ENCODE data around the gene WDR27.

DNA sequence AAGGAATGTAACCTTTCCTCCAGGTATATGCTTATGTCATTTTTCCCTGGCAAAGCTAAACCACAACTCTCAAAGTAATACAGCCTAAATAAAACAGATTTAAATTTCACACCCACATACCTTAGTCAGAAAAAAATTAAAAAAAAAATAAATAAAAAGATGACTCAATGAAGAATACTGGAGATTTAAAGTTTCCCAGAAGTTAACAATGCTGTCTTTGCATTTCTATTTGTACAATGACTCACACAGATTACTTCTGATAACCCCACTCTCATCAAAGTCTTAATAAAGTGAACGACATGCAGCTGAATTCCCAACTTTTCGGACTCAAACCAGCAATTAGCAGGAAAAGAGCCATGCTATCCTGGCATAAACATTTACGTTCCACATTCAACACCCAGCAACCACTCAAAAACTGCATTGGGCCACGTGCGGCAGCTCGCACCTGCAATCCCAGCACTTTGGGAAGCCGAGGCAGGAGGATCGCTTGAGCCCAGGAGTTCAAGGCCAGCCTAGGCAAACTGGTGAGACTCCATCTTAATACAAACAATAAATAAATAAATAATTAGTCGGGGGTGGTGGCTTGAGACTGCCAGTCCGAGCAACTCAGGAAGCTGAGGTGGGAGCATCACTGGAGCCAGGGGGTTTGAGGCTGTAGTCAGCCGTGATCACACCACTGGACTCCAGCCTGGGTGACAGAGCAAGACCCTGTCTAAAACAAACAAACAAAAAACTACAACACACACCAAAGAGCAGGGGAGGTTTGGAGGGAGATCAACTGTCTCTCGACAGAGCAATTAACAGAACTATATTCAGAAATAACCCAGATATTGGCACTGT, 130.5 kb downstream of the WDR27 start:
- TF ChIP-seq, protein P1, sequence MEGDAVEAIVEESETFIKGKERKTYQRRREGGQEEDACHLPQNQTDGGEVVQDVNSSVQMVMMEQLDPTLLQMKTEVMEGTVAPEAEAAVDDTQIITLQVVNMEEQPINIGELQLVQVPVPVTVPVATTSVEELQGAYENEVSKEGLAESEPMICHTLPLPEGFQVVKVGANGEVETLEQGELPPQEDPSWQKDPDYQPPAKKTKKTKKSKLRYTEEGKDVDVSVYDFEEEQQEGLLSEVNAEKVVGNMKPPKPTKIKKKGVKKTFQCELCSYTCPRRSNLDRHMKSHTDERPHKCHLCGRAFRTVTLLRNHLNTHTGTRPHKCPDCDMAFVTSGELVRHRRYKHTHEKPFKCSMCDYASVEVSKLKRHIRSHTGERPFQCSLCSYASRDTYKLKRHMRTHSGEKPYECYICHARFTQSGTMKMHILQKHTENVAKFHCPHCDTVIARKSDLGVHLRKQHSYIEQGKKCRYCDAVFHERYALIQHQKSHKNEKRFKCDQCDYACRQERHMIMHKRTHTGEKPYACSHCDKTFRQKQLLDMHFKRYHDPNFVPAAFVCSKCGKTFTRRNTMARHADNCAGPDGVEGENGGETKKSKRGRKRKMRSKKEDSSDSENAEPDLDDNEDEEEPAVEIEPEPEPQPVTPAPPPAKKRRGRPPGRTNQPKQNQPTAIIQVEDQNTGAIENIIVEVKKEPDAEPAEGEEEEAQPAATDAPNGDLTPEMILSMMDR (IDR thresholded peaks at IDR 0.05 in 8 of 11, conservative IDR thresholded peaks at IDR 0.05 in 3 of 11): no peak
- TF ChIP-seq POLR2A (IDR thresholded peaks at IDR 0.05): no peak

Data from spleen (tissue), 7 donors.